Naive thymus-derived CD8-positive, alpha-beta T cell (primary cell): ENCODE measurements around the gene FBXL15. TPM values are rescaled to one million over a fixed set of nuclear protein-coding genes. Genes with fewer than 3 reads are reported as not detected.

Experiments
- ATAC-seq, 2 donors: fragments of 150-1000 bp; cut with Tn5 transposase in 1 of 2; sonication (Bioruptor Pico), chemical (Tn5 transposase) in 1 of 2; 1 replicate in 1 of 2; 2 replicates in 1 of 2; pipeline ENCODE4 v1.10.0; 2021; ENCODE audit warnings: mild to moderate bottlenecking in 2 of 2, moderate library complexity in 2 of 2
- POLR2A ChIA-PET: fragments of 350-600 bp; sonication (Branson Sonifier 250); formaldehyde crosslinking; loops from one replicate; lab custom pipeline; 2021; ENCODE audit warnings: antibody characterized with exemption; lab: Charles Lee
- DNase-seq, 10 donors: peaks; one replicate each; pipeline versions ENCODE4 v3.0.0 to v3.0.0-alpha.2; 2020 to 2022
- H3K27ac Mint-ChIP-seq, 10 donors: one replicate each; pipeline ENCODE4 v1.8.0; 2020 to 2022; ENCODE audit warnings: mild to moderate bottlenecking in 10 of 10, mixed read lengths in 10 of 10, moderate library complexity in 4 of 10, inconsistent platforms in 1 of 10
- H3K27me3 Mint-ChIP-seq, 5 donors: one replicate each; pipeline ENCODE4 v1.8.0; 2021 to 2022; ENCODE audit warnings: mixed read lengths in 5 of 5
- H3K36me3 Mint-ChIP-seq, 3 donors: one replicate each; pipeline ENCODE4 v1.8.0; 2020 to 2022; ENCODE audit warnings: mixed read lengths in 3 of 3, mild to moderate bottlenecking in 2 of 3, inconsistent platforms in 1 of 3
- H3K4me1 Mint-ChIP-seq, 4 donors: one replicate each; pipeline ENCODE4 v1.8.0; 2021 to 2022; ENCODE audit warnings: mixed read lengths in 4 of 4
- H3K4me3 Mint-ChIP-seq, 10 donors: one replicate each; pipeline ENCODE4 v1.8.0; 2020 to 2022; ENCODE audit warnings: mild to moderate bottlenecking in 10 of 10, mixed read lengths in 10 of 10, moderate library complexity in 6 of 10, inconsistent platforms in 1 of 10
- H3K9me3 Mint-ChIP-seq, 9 donors: one replicate each; pipeline ENCODE4 v1.8.0; 2020 to 2022; ENCODE audit warnings: mixed read lengths in 9 of 9, mild to moderate bottlenecking in 3 of 9, inconsistent platforms in 1 of 9, moderate library complexity in 1 of 9
- polyA plus RNA-seq, 3 donors: library from polyadenylated mRNA; unstranded; fragments of 300-500 nt; fragmentation: Illumina TruSeq; gene quantifications; one replicate each; pipeline ENCODE4 v1.2.3, GENCODE V29; 2021
- total RNA-seq, 8 experiments: library from RNA in 2 of 8; stranded (reverse) in 2 of 8; gene quantifications; one replicate each; pipeline ENCODE4 v1.2.3 and lab custom pipeline; 2021 to 2026

The FBXL15 gene
- total and polyA plus RNA-seq, 5 experiments from 2014 or later = 18.7 to 35.5 (median 26.8) TPM

GRCh38 chr10:102423372-102423968 lies 2.8 kb downstream of the FBXL15 start:
- ATAC-seq (no peak), DNase-seq (no peak)
- POLR2A ChIA-PET = interaction anchor here (1.0 to 7.8 kb wide), 7 partner anchors 11 to 80 kb away, joined by 3 to 115 read pairs (median 52); partner anchors contain the start of genes ACTR1A, C10orf95, CUEDC2 and NFKB2
- H3K27ac Mint-ChIP-seq = peak overlapping the region in 5 of 10 donors; percentile 19 to 77 (median 60)
- peak overlapping the region in 8 of 10 donors; percentile 28 to 94 (median 49) for H3K4me3 Mint-ChIP-seq
- H3K4me1 Mint-ChIP-seq = peaks cover 30 to 49% (median 44%) of the 10 kb centered on the region in 4 donors
- H3K9me3 Mint-ChIP-seq = no peaks in the 10 kb centered on the region
- peaks cover 0 to under 1% (median 0%) of the 10 kb centered on the region in 5 donors for H3K27me3 Mint-ChIP-seq
- peaks cover 0 to 13% (median 0%) of the 10 kb centered on the region in 3 donors for H3K36me3 Mint-ChIP-seq

DNA sequence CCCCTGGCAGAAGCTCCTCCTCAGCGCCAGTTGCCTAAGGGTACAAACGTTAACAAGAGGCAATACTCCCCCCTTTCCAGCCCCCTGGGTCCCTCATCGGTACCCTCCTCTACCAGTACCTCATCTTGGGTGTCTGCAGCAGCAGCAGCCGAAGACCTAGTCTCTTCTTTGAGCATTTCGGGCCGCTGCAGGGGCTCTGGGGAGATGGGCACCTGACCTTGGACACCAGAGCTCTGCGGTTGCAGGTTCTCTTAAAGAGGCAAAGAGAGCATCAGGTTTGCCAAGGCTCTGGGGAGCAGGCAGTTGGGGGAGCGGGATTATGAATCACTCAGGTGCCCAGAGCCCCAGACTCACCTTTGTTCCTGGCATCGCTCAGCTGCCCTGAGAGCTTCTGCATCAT lies 3.5 kb downstream of the FBXL15 start:
- POLR2A ChIA-PET = interaction anchor here (0.6 to 7.8 kb wide), 6 partner anchors 10 to 1410 kb away, joined by 3 to 115 read pairs (median 53); partner anchors contain the start of genes ACTR1A, C10orf95, CUEDC2 and NFKB2
- Mint-ChIP-seq H3K4me3 (peak overlapping the region in 1 of 10 donors; percentile 26), H3K9me3 (no peaks in the 10 kb centered on the region), H3K36me3 (peaks cover 0 to 13% (median 0%) of the 10 kb centered on the region in 3 donors), H3K4me1 (peaks cover 27 to 46% (median 41%) of the 10 kb centered on the region in 4 donors), H3K27ac (peak overlapping the region in 2 of 10 donors; percentile 24 to 45), H3K27me3 (no peaks in the 10 kb centered on the region)
- ATAC-seq = no peak
- DNase-seq = no peak

GRCh38 chr10:102424916-102425315 lies 4.3 kb downstream of the FBXL15 start:
- DNase-seq = no peak
- Mint-ChIP-seq H3K27me3 (no peaks in the 10 kb centered on the region), H3K27ac (peak overlapping the region in 1 of 10 donors; percentile 15), H3K36me3 (peaks cover 0 to 13% (median 0%) of the 10 kb centered on the region in 3 donors), H3K9me3 (no peaks in the 10 kb centered on the region), H3K4me1 (peaks cover 24 to 38% (median 33%) of the 10 kb centered on the region in 4 donors), H3K4me3 (no peak overlapping the region)
- POLR2A ChIA-PET = interaction anchor here (6.1 to 7.8 kb wide), 2 partner anchors 26 to 28 kb away, joined by 102 to 111 read pairs; partner anchors contain the start of genes C10orf95 and NFKB2
- no peak for ATAC-seq

DNA sequence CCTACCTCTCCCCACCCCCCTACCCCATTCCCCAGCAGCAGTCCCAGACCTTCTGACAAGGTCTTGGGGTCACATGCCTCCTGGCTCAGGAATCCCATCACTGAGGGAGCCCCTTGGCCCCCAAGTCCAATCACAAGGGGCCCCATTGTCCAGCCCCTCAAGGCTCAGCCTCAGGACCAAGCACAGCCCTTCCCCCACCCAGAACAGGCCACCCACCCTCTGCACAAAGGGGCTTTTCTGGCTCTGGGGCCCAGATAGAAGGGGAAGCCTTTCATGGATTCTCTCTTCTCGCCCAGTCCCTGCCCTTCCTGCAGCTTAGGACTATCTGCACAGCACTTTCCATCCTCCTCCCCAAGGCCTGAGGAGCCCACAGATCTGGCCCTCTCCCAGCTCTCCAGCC lies 4.8 kb downstream of the FBXL15 start:
- no peak overlapping the region for H3K27ac Mint-ChIP-seq
- peak overlapping the region in 1 of 10 donors; percentile 7 for H3K4me3 Mint-ChIP-seq
- H3K9me3 Mint-ChIP-seq = no peaks in the 10 kb centered on the region
- POLR2A ChIA-PET = interaction anchor here (0.9 to 7.8 kb wide), 3 partner anchors 10 to 29 kb away, joined by 3 to 102 read pairs (median 5); partner anchors contain the start of genes C10orf95 and NFKB2
- ATAC-seq (no peak), DNase-seq (no peak)
- H3K4me1 Mint-ChIP-seq = peaks cover 22 to 33% (median 28%) of the 10 kb centered on the region in 4 donors
- peaks cover 0 to 13% (median 0%) of the 10 kb centered on the region in 3 donors for H3K36me3 Mint-ChIP-seq
- H3K27me3 Mint-ChIP-seq = no peaks in the 10 kb centered on the region

- POLR2A ChIA-PET = interaction anchor here (1.7 to 7.8 kb wide), 2 partner anchors 24 to 30 kb away, joined by 5 to 102 read pairs; partner anchors contain the start of genes C10orf95 and NFKB2
- DNase-seq = no peak
- Mint-ChIP-seq H3K27ac (peak overlapping the region in 3 of 10 donors; percentile 20 to 60 (median 33)), H3K9me3 (no peaks in the 10 kb centered on the region), H3K4me1 (peaks cover 21 to 36% (median 27%) of the 10 kb centered on the region in 4 donors), H3K36me3 (peaks cover 0 to 13% (median 0%) of the 10 kb centered on the region in 3 donors), H3K27me3 (no peaks in the 10 kb centered on the region), H3K4me3 (no peak overlapping the region)
- ATAC-seq = no peak
Observed at GRCh38 chr10:102426803-102427287, 6.2 kb downstream of the FBXL15 start.

GRCh38 chr10:102429468-102429867 lies 8.8 kb downstream of the FBXL15 start:
- peaks cover 0 to 2% (median 0%) of the 10 kb centered on the region in 5 donors for H3K27me3 Mint-ChIP-seq
- POLR2A ChIA-PET = interaction anchor here (1.4 kb wide), 1 partner anchor 8 kb away, joined by 7 read pairs; no protein-coding TSS in a partner anchor
- H3K36me3 Mint-ChIP-seq = peaks cover 0 to 7% (median 0%) of the 10 kb centered on the region in 3 donors
- no peak for DNase-seq
- H3K4me1 Mint-ChIP-seq = peaks cover 27 to 39% (median 30%) of the 10 kb centered on the region in 4 donors
- no peak overlapping the region for H3K4me3 Mint-ChIP-seq
- no peak for ATAC-seq
- no peaks in the 10 kb centered on the region for H3K9me3 Mint-ChIP-seq
- no peak overlapping the region for H3K27ac Mint-ChIP-seq

DNA sequence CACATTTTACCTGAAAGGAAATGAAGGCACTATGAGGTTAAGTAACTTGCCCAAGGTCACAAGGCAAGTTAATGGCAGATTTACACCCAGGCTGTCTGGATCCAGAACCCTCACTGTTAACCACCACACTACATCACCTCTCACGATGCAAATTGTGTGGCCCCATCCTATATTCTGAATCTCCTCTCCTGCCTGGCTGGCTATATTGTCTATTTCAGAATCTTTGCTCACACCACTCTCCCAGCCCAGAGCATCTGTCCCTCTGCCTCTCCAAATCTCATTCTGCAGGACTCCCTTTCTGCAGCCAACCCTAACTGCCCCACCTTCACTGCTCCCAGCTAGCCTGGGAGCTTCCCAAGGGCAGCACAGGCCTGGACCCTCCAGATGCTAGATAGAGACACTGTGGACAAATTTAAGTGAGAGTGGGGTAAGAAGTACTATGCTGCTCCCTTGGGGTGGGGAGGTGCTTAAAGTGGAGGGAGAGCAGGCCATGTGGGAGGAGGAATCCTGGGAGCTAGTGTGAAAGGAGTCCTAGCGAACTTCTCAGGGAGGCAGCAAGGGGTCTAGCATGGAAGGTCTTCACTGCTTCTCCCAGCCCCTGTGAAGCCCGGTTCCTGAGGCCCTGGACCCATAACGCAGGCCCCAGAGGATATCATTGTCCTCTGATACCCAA lies 11.0 kb downstream of the FBXL15 start:
- peaks cover 0 to 2% (median 0%) of the 10 kb centered on the region in 5 donors for H3K27me3 Mint-ChIP-seq
- no peaks in the 10 kb centered on the region for H3K9me3 Mint-ChIP-seq
- peaks cover 0 to 2% (median 0%) of the 10 kb centered on the region in 3 donors for H3K36me3 Mint-ChIP-seq
- no peak for ATAC-seq
- H3K27ac Mint-ChIP-seq = peak overlapping the region; percentile 79 to 99 (median 93)
- H3K4me1 Mint-ChIP-seq = peaks cover 29 to 55% (median 47%) of the 10 kb centered on the region in 4 donors
- H3K4me3 Mint-ChIP-seq = peak overlapping the region; percentile 89 to 97 (median 94)
- POLR2A ChIA-PET = interaction anchor here (0.9 to 7.5 kb wide), 14 partner anchors 10 to 71 kb away, joined by 4 to 184 read pairs (median 5); partner anchors contain the start of genes ACTR1A, C10orf95, FBXL15 and NFKB2
- DNase-seq = no peak

GRCh38 chr10:102432162-102432950 lies 11.7 kb downstream of the FBXL15 start, which contains the start of gene CUEDC2:
Gene CUEDC2, minus strand, starts transcription at chr10:102432574. Its CDS starts 7,386 bp downstream, at chr10:102425188.
- H3K27me3 Mint-ChIP-seq = peaks cover 0 to 2% (median 0%) of the 10 kb centered on the region in 5 donors
- H3K9me3 Mint-ChIP-seq = no peaks in the 10 kb centered on the region
- H3K27ac Mint-ChIP-seq = peak within 1 kb of the TSS; percentile 89 to 99 (median 96)
- H3K4me1 Mint-ChIP-seq = peaks cover 29 to 57% (median 54%) of the 10 kb centered on the region in 4 donors
- peak within 1 kb of the TSS; percentile 89 to 97 (median 94) for H3K4me3 Mint-ChIP-seq
- POLR2A ChIA-PET = interaction anchor here (0.6 to 7.5 kb wide), 25 partner anchors 8 to 1400 kb away, joined by 3 to 184 read pairs (median 5); partner anchors contain the start of genes ACTR1A, C10orf95, FBXL15 and GBF1
- no peaks in the 10 kb centered on the region for H3K36me3 Mint-ChIP-seq
- peak; percentile 87 to 97 (median 92) for DNase-seq
- ATAC-seq = peak; percentile 89 to 91

DNA sequence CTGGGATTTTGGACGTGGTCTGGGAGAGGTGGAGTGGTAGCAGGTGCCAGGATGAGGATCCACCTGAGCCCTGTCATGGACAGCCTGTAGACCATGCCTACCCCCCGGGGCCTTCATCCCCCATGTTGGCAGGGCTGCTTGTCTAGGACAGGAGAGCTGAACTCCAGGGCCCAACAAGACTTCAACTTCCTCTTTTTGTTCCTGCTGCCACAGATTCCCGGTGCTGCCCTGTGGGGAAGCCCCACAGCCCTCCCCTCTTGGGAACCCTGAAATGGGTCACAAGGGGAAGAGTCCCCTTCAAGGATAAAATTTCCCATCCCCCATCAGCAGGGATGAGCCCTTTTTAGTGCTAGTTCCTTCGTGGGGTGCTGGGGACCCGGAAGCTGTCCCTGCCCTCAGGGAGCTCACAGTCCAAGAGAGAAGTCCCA lies 13.0 kb downstream of the FBXL15 start:
- POLR2A ChIA-PET = interaction anchor here (0.7 to 7.5 kb wide), 9 partner anchors 8 to 759 kb away, joined by 3 to 184 read pairs (median 5); partner anchors contain the start of genes C10orf95, FBXL15 and TRIM8

DNA sequence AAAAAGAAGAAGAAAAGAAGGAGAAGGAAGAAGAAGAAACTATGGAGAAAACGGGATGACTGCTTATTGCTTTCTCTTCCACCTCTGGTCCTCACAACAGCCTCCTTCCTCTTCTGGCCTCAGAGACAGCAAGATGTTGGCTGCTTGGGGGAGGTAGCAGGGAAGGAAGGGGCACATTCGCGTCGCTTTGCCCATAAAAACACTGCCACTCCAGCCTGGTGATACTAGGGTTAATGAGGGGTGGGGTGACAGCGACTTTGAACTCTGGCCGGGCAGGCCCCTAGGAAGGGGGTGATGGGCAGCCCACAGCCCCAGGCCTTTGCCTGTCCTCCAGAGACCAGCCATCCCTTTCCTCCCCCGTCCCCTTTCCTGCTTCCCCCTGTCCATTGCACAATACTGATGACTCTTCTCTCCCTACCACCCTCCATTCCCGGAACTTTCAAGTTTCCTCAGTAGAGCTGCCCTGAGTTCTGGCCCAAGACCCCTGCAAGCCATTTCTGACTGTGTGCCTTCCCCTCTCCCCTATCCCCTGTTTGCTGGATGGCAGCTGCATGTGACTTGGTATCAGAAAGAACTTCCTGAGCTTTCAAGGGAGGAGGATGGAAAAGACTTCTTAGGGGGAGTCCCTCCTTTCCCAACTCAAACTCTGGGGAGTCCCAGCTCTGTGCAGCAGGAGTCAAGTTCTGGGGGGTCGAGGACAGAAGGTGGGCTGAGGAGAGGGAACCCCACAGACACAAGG lies 13.9 kb downstream of the FBXL15 start:
- no peaks in the 10 kb centered on the region for H3K9me3 Mint-ChIP-seq
- DNase-seq (no peak), ATAC-seq (no peak)
- peaks cover 34 to 68% (median 66%) of the 10 kb centered on the region in 4 donors for H3K4me1 Mint-ChIP-seq
- H3K27me3 Mint-ChIP-seq = peaks cover 0 to 2% (median 0%) of the 10 kb centered on the region in 5 donors
- POLR2A ChIA-PET = interaction anchor here (0.9 to 7.5 kb wide), 8 partner anchors 13 to 41 kb away, joined by 3 to 184 read pairs (median 8); partner anchors contain the start of genes C10orf95, FBXL15 and NFKB2
- H3K4me3 Mint-ChIP-seq = peak overlapping the region; percentile 81 to 95 (median 86)
- H3K27ac Mint-ChIP-seq = peak overlapping the region; percentile 83 to 97 (median 94)
- peaks cover 0 to 8% (median 0%) of the 10 kb centered on the region in 3 donors for H3K36me3 Mint-ChIP-seq

More for the DNA sequence above, 13.0 kb downstream of the FBXL15 start:
- Mint-ChIP-seq H3K27ac (peak overlapping the region; percentile 89 to 99 (median 96)), H3K4me1 (peaks cover 34 to 67% (median 65%) of the 10 kb centered on the region in 4 donors), H3K36me3 (peaks cover 0 to 8% (median 0%) of the 10 kb centered on the region in 3 donors), H3K27me3 (peaks cover 0 to 2% (median 0%) of the 10 kb centered on the region in 5 donors), H3K9me3 (no peaks in the 10 kb centered on the region), H3K4me3 (peak overlapping the region; percentile 89 to 97 (median 94))
- DNase-seq (no peak), ATAC-seq (no peak)
